ENCODE results near the gene SPCS3.

GRCh38 chr4:176292920-176293319 is 26.8 kb upstream of the SPCS3 start:
- TF ChIP-seq POLR2AphosphoS5 (IDR thresholded peaks at IDR 0.05; ENCODE audit: low read depth, low read length) (no peak), REST (IDR thresholded peaks at IDR 0.05; ENCODE audit: insufficient read depth in 1 of 2, low read depth in 2 of 2, low read length in 2 of 2) (no peak), SIN3A (IDR thresholded peaks at IDR 0.05; ENCODE audit: borderline replicate concordance, insufficient read depth, low read length) (no peak)
